GM13977 (cell line): Measurements from ENCODE around the gene RASGRF1.

Experiments
- DNase-seq: peaks from one replicate; pipeline ENCODE4 v3.0.0; 2012; ENCODE audit warnings: low spot score
- CTCF ChIP-seq: IDR thresholded peaks from 2 replicates; pipeline ENCODE4 v1.5.1; 2012; ENCODE audit warnings: mild to moderate bottlenecking, control low read depth; ENCODE audit not compliant: insufficient read depth; ENCODE audit errors: extremely low read depth, missing control alignments
- in situ Hi-C: fragments of 300-500 bp; cut with MboI; formaldehyde crosslinking; loops from one replicate; pipeline ENCODE4 v1.12.0; 2022; ENCODE audit warnings: low sequenced_read_pairs, low pct_unique_long_range_greater_than_20kb, mixed read lengths, inconsistent platforms; ENCODE audit not compliant: unreplicated experiment

Gene RASGRF1

GRCh38 chr15:79053894-79054293 lies 36.7 kb downstream of the RASGRF1 start:
- in situ Hi-C loops: no loop called here
- no peak for DNase-seq
- no peak for TF ChIP-seq CTCF

GRCh38 chr15:79051941-79052731 lies 38.4 kb downstream of the RASGRF1 start:
- no peak for DNase-seq
- in situ Hi-C loops: no loop called here
- no peak for TF ChIP-seq CTCF

GRCh38 chr15:79051029-79051428 lies 39.6 kb downstream of the RASGRF1 start:
- in situ Hi-C loops: no loop called here
- DNase-seq: no peak
- no peak for TF ChIP-seq CTCF

GRCh38 chr15:79050341-79050740 lies 40.2 kb downstream of the RASGRF1 start:
- in situ Hi-C loops: no loop called here
- DNase-seq: no peak
- no peak for TF ChIP-seq CTCF

- in situ Hi-C loops: no loop called here
- TF ChIP-seq CTCF: no peak
Measured at GRCh38 chr15:79049416-79049815, 41.2 kb downstream of the RASGRF1 start.

GRCh38 chr15:79047676-79048439 lies 42.7 kb downstream of the RASGRF1 start:
- in situ Hi-C loops: no loop called here
- DNase-seq: no peak
- no peak for TF ChIP-seq CTCF

More at GRCh38 chr15:79049416-79049815, 41.2 kb downstream of the RASGRF1 start:
- DNase-seq: no peak
